Hippocampal formation (tissue), 2 donors: ENCODE measurements around the gene HLTF.
"Not testable (repeated sequence)": the region's sequence is repeated elsewhere in the genome, so short reads cannot be mapped to it uniquely, and the experiment has no call there.

Experiments
- DNase-seq, 2 donors: peaks; one replicate each; lab custom pipeline; 2025; lab: John Stamatoyannopoulos, UW

The HLTF gene, protein sequence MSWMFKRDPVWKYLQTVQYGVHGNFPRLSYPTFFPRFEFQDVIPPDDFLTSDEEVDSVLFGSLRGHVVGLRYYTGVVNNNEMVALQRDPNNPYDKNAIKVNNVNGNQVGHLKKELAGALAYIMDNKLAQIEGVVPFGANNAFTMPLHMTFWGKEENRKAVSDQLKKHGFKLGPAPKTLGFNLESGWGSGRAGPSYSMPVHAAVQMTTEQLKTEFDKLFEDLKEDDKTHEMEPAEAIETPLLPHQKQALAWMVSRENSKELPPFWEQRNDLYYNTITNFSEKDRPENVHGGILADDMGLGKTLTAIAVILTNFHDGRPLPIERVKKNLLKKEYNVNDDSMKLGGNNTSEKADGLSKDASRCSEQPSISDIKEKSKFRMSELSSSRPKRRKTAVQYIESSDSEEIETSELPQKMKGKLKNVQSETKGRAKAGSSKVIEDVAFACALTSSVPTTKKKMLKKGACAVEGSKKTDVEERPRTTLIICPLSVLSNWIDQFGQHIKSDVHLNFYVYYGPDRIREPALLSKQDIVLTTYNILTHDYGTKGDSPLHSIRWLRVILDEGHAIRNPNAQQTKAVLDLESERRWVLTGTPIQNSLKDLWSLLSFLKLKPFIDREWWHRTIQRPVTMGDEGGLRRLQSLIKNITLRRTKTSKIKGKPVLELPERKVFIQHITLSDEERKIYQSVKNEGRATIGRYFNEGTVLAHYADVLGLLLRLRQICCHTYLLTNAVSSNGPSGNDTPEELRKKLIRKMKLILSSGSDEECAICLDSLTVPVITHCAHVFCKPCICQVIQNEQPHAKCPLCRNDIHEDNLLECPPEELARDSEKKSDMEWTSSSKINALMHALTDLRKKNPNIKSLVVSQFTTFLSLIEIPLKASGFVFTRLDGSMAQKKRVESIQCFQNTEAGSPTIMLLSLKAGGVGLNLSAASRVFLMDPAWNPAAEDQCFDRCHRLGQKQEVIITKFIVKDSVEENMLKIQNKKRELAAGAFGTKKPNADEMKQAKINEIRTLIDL

GRCh38 chr3:149086232-149086988, at the start of gene HLTF:
HLTF (minus strand) TSS chr3:149086533; CDS start chr3:149086336, 197 bp downstream.
- DNase-seq = peak; percentile 92 to 93

DNA sequence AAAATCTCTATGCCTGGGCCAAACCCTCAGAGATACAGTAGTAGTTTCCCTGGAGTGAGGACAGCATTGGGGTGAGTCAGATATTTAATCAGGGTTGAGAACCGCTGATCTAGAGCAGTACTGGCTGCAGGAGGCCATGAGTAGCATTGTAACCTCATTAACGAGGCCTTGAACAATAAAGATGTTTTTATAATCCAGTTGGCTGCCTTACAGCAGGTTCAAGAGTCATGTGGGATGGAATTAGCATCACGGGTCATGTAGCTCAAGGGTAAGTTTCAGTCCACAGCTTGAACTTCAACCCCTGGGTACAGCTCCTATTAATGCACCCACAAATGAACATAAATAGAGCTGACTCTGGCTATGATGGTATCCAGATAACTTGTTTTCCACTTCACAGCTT, 48.2 kb upstream of the HLTF start:
- no peak for DNase-seq

DNA sequence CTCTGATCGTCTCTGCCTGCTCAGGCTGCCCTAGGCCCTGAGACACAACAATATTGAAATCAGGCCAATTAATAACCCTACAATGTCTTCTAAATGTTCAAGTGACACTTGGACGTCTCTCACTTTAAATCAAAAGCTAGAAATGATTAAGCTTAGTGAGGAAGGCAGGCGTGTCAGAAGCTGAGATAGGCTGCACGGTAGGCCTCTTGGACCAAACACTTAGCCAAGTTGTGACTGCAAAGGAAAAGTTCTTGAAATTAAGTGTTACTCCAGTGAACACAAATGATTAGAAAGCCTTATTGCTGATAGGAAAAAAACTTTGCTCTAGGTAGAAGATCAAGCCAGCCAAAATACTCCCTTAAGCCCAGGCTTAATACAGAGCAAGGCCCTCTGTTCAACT, 45.3 kb upstream of the HLTF start:
- no peak for DNase-seq

- peak; percentile 84 to 86 for DNase-seq
Measured at GRCh38 chr3:149129326-149130205, 43.2 kb upstream of the HLTF start, which contains the start of gene HPS3. HPS3 (plus strand) TSS chr3:149129638; CDS start chr3:149129724, 86 bp downstream.

- DNase-seq = no peak
Measured at GRCh38 chr3:149128821-149129220, 42.5 kb upstream of the HLTF start.

DNA sequence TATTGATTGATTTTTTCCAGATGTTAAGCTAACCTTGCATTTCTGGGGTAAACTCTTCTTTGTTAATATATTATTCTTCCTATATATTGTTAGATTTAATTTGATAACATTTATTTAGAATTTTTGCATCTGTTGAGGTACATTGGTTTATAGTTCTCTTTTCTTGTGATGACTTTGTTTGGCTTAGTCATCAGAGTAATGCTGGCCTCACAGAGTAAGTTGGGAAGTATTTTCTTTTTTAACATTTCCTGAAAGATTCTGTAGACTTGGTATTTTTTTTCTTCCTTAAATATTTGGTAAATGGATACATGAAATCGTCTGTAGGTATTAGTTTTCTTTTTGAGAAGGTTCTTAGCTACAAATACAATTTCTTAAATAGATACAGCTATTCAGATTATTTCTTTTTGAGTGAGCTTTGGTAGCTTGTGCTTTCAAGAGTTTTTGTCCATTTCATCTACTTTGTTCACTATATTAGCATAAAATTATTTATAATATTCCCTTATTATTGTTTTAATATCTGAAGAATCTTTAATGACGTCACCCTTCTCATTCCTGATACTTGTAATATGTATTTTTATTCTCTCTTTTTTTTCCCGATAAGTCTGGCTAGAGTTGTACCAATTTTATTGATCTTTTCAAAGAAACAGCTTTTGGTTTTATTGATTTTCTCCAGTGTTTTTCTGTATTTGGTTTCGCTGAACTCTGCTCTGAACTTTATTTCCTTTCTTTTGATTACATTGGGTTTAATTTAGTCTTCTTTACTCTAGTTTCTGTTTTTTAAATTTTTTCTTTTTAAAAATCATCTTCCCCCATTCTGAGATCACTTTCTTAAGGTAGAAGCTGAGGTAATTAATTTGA, 36.6 kb upstream of the HLTF start:
- no peak for DNase-seq

GRCh38 chr3:149120051-149120972, 34.0 kb upstream of the HLTF start:
- peak in 1 of 2 donors; percentile 72 for DNase-seq

DNA sequence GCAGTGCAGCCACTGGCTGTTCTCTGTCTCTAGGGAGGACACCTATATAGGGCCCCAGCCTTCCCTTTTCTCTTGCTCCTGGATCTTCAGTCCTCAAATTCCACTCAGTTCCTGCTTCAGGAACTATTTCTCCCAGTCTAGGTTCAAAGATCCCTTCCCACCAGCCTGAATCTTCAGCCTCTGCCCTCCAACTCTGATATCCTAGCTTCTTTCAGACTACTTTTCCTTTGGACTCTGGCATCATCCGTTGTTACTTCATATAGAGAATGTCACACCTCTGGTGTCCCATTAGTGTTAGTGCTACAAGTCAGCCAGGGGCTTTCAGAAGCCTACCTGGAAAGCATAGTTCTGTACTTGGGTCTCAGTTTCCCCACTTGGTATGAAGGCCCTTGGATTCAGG, 33.1 kb upstream of the HLTF start:
- no peak for DNase-seq

GRCh38 chr3:149118724-149119123, 32.4 kb upstream of the HLTF start:
- DNase-seq = no peak

DNA sequence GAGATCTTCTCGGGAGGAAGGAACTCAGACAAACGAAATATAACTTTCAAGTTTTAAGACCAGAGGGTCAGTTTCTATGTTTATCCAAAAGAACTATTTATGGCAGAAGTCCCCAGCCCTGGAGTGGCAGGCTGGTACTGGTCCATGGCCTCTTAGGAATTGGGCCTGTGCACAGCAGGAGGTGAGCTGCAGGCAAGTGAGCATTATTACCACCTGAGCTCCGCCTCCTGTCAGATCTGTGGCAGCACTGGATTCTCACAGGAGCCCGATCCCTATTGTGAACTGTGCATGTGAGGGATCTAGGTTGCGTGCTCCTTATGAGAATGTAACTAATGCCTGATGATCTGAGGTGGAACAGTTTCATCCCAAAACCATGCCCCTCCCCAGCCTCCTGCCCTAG, 28.8 kb upstream of the HLTF start:
- no peak for DNase-seq

DNA sequence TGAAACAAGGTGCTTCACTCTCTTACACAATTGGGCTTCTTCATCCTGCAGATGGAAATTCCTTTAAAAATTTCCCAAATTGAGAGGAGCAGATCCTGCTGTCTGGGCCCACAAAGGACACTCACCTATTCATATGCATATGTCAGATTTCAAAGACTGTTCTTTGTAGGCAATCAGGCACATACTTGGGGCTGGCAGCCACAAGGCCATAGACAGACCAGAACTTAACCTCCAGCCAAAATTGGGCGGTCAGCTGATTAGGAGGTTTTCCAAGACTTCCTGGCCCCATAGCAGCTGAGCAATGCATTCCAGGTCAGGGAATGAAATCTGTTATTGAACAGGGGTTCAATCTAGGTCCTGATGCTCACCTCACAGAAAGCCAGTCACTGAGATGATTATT, 28.1 kb upstream of the HLTF start:
- peak in 1 of 2 donors; percentile 12 for DNase-seq

- no peak for DNase-seq
Measured at GRCh38 chr3:149104484-149104883, 18.2 kb upstream of the HLTF start.

- no peak for DNase-seq
Measured at GRCh38 chr3:149101641-149102040, 15.3 kb upstream of the HLTF start.

DNA sequence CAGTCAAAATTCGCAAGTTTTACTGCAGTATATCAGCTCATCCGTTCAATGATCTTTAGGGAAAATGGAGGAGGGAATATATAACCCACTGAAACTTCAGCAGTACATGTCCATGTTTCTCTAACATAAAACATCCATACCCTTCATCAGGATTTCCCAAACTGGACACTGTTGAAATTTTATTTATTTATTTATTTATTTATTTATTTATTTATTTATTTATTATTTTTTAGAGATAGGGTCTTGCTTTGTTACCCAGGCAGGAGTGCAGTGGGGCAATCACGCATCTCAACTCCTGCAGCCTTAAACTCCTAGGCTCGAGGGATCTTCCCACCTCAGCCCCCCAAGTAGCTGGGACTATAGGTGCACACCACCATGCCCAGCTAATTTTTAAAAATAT, 14.8 kb upstream of the HLTF start:
- DNase-seq = no peak

- not testable (repeated sequence) for DNase-seq
Measured at GRCh38 chr3:149097987-149098386, 11.7 kb upstream of the HLTF start.

DNA sequence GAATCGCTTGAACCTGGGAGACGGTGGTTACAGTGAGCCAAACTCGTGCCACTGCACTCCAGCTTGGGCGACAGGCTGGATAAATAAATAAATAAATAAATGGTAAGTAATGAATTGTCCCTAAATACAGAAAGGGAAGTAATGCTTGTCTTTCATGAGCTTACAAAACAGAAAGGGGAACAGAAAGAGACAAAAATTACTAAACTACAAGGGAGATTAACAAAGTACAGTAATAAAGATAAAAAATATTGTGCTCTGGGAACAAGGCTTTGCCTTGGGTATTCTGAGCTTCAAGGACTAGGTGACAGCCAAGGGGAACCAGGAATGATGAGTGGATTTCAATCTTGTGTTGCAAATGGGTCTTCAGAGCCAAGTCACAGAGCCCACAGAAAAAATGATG, 9.2 kb upstream of the HLTF start:
- no peak for DNase-seq

GRCh38 chr3:149091983-149092382, 5.7 kb upstream of the HLTF start:
- no peak for DNase-seq

DNA sequence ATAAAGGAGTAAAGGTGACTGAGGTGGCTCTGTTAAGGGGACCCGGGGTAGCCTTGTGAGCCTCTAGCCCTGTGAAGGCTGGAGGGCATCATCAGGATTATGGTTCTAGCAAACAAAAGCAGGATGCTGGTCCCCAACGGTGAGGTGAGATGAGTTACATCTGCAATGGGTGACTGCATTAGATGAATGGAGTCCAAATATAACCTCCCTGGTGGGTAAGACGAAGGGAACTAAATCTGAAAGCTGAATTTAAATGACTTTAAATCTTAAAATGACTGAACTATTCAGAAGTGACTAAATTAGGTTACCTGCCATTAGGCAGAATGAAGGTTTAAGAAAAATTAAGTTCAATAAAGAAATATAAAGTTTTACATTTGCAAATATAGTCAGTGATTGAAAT, 4.6 kb upstream of the HLTF start:
- DNase-seq = no peak

GRCh38 chr3:149090461-149090860, 4.1 kb upstream of the HLTF start:
- DNase-seq = no peak
